A549 (cell line): ENCODE results near the gene POLR1C. TPM values are rescaled to one million over a fixed set of nuclear protein-coding genes. Genes with fewer than 3 reads are reported as not detected.

Source experiments
- ATAC-seq, 2 experiments: fragments of 200-7000 bp in 1 of 2; fragments of >200 bp in 1 of 2; cut with Nextera tagmentation in 1 of 2; cut with Tn5 transposase in 1 of 2; 3 replicates each; pipeline versions ENCODE4 v1.8.0 to v1.9.1; 2018 to 2020; ENCODE audit warnings: mild to moderate bottlenecking in 1 of 2, moderate library complexity in 1 of 2
- CTCF ChIA-PET: fragments of 300-600 bp; sonication (Branson Sonifier 250); formaldehyde crosslinking; extraction: SDS; loops from one replicate; lab custom pipeline; 2021; ENCODE audit warnings: antibody characterized with exemption, inconsistent platforms; lab: Yijun Ruan, JAX
- POLR2A ChIA-PET: fragments of 350-600 bp; formaldehyde crosslinking; extraction: SDS; loops from one replicate; lab custom pipeline; 2021; ENCODE audit warnings: antibody characterized with exemption, inconsistent platforms; lab: Yijun Ruan, JAX
- DNase-seq, 2 experiments: peaks; one replicate each; pipeline versions ENCODE4 v3.0.0 to v3.0.0-alpha.2; 2011 to 2016; ENCODE audit warnings: low read depth in 1 of 2, low spot score in 1 of 2
- FAIRE-seq: peaks from 2 replicates; lab custom pipeline; 2011; peaks lifted over from hg19 to GRCh38; lab: Jason Lieb, UNC
- H3K27ac ChIP-seq, 2 experiments: fragments of >200 bp; sonication (Bioruptor Twin); formaldehyde crosslinking; 3 replicates each; pipeline ENCODE4 v1.5.1; 2016 to 2017
- H3K4me1 ChIP-seq: fragments of >200 bp; sonication (Bioruptor Twin); formaldehyde crosslinking; 3 replicates; pipeline ENCODE4 v1.6.1; 2016
- H3K4me2 ChIP-seq: fragments of >200 bp; sonication (Bioruptor Twin); formaldehyde crosslinking; 3 replicates; pipeline ENCODE4 v1.6.1; 2016
- H3K4me3 ChIP-seq: fragments of >200 bp; sonication (Bioruptor Twin); formaldehyde crosslinking; 3 replicates; pipeline ENCODE4 v1.5.1; 2016
- H3K9me3 ChIP-seq: fragments of >200 bp; sonication (Bioruptor Twin); formaldehyde crosslinking; 3 replicates; pipeline ENCODE4 v1.6.1; 2016
- BHLHE40 ChIP-seq: IDR thresholded peaks from 2 replicates; pipeline ENCODE4 v1.6.1; 2012; ENCODE audit warnings: low read depth, low read length, inconsistent platforms
- CBX8 ChIP-seq: fragments of 200-600 bp; sonication (generic); IDR thresholded peaks from 2 replicates; pipeline ENCODE4 v1.6.1; 2016
- CHD2 ChIP-seq: fragments of 150-350 bp; IDR thresholded peaks from 2 replicates; pipeline ENCODE4 v1.6.1; 2014; ENCODE audit warnings: low read length; ENCODE audit not compliant: partially characterized antibody
- CHD4 ChIP-seq: fragments of 200-600 bp; sonication (generic); IDR thresholded peaks from 2 replicates; pipeline ENCODE4 v1.6.1; 2016; ENCODE audit warnings: antibody characterized with exemption, mild to moderate bottlenecking, borderline replicate concordance
- CTCF ChIP-seq: fragments of >200 bp; sonication (Bioruptor Twin); formaldehyde crosslinking; IDR thresholded peaks from 3 replicates; pipeline ENCODE4 v1.5.1; 2016
- EHMT2 ChIP-seq: fragments of 200-600 bp; sonication (generic); IDR thresholded peaks from 2 replicates; pipeline ENCODE4 v1.6.1; 2016; ENCODE audit warnings: antibody characterized with exemption, low read depth, mild to moderate bottlenecking, moderate library complexity
- FOSB ChIP-seq: fragments of 250-450 bp; sonication (Bioruptor Pico); IDR thresholded peaks from 2 replicates; pipeline ENCODE4 v1.5.0; 2020; ENCODE audit warnings: mild to moderate bottlenecking, moderate library complexity
- FOSL2 ChIP-seq, 2 experiments: fragments of 450-650 bp in 1 of 2; fragments of >200 bp in 1 of 2; sonication (Bioruptor Twin) in 1 of 2; formaldehyde crosslinking; IDR thresholded peaks; 2 replicates each; pipeline versions ENCODE4 v1.5.0 to v1.6.1; 2016 to 2020; ENCODE audit warnings: mild to moderate bottlenecking in 1 of 2, moderate library complexity in 1 of 2
- FOXS1 ChIP-seq: fragments of 250-450 bp; sonication (Bioruptor Pico); IDR thresholded peaks from 2 replicates; pipeline ENCODE4 v1.5.0; 2020; ENCODE audit warnings: mild to moderate bottlenecking, moderate library complexity
- HEYL ChIP-seq: fragments of 250-450 bp; sonication (Bioruptor Pico); IDR thresholded peaks from 2 replicates; pipeline ENCODE4 v1.8.0; 2021; ENCODE audit warnings: mild to moderate bottlenecking, moderate library complexity
- HOXB13 ChIP-seq: fragments of 250-450 bp; sonication (Bioruptor Pico); IDR thresholded peaks from 2 replicates; pipeline ENCODE4 v1.5.0; 2020; ENCODE audit warnings: low read depth, mild to moderate bottlenecking, moderate library complexity
- HOXB5 ChIP-seq: fragments of 250-450 bp; sonication (Bioruptor Pico); IDR thresholded peaks from 2 replicates; pipeline ENCODE4 v1.5.0; 2020; ENCODE audit warnings: mild to moderate bottlenecking, moderate library complexity
- JUNB ChIP-seq: fragments of >200 bp; sonication (Bioruptor Twin); formaldehyde crosslinking; IDR thresholded peaks from 2 replicates; pipeline ENCODE4 v1.6.1; 2016
- KDM1A ChIP-seq: fragments of 200-600 bp; sonication (generic); IDR thresholded peaks from 2 replicates; pipeline ENCODE4 v1.6.1; 2016; ENCODE audit warnings: low read depth, mild to moderate bottlenecking
- MYC ChIP-seq: IDR thresholded peaks from 2 replicates; pipeline ENCODE4 v1.6.1; 2012; ENCODE audit warnings: mild to moderate bottlenecking, inconsistent platforms, low read length, improper control_type of control experiment, borderline replicate concordance
- RNF2 ChIP-seq: fragments of 200-600 bp; sonication (generic); IDR thresholded peaks from 2 replicates; pipeline ENCODE4 v1.6.1; 2016; ENCODE audit warnings: low read depth, mild to moderate bottlenecking, antibody characterized with exemption, moderate library complexity, borderline replicate concordance
- TP53 ChIP-seq: fragments of 250-450 bp; sonication (Bioruptor Pico); IDR thresholded peaks from 2 replicates; pipeline ENCODE4 v1.5.0; 2021; ENCODE audit warnings: mild to moderate bottlenecking, moderate library complexity
- ZNF302 ChIP-seq: fragments of 250-450 bp; sonication (Bioruptor Pico); IDR thresholded peaks from 2 replicates; pipeline ENCODE4 v1.9.0; 2021; ENCODE audit warnings: inconsistent platforms, mild to moderate bottlenecking, moderate library complexity
- WGBS: methylation state at CpG from one replicate; pipeline ENCODE4 v1.1.6; 2017; ENCODE audit errors: missing lambda C conversion rate; 5-methylcytosine and 5-hydroxymethylcytosine counted together
- polyA plus RNA-seq, 4 experiments: library from polyadenylated mRNA; depleted of rRNA in 3 of 4; stranded (reverse); fragments of >200 nt; fragmentation: RNase III in 1 of 4; extraction: RNeasy Plus Mini Kit Qiagen cat#74134 plus additional on column Dnase treatment in 1 of 4; gene quantifications; 2 replicates in 3 of 4; 3 replicates in 1 of 4; pipeline ENCODE4 v1.2.3, GENCODE V29; 2011 to 2017
- TF ChIP-seq, protein P1 (sequence below): fragments of >200 bp; sonication (Bioruptor Twin); formaldehyde crosslinking; IDR thresholded peaks from 2 replicates; pipeline ENCODE4 v1.6.1; 2016

Gene POLR1C
- polyA plus RNA-seq, 2 of the 4 experiments (the other 2 are of a cell fraction): 48.5 to 63.1 TPM

GRCh38 chr6:43491750-43492661 is 24.9 kb upstream of the POLR1C start (continued):
- no peak for TF ChIP-seq TP53
- no peak for TF ChIP-seq RNF2
- no peak for TF ChIP-seq CTCF
- TF ChIP-seq HOXB13: no peak

GRCh38 chr6:43492673-43493072 is 24.2 kb upstream of the POLR1C start:
- TF ChIP-seq EHMT2 (no peak), MYC (no peak), KDM1A (no peak), CHD4 (no peak), HOXB5 (CRISPR knock-in tag) (no peak), FOXS1 (CRISPR knock-in tag) (no peak), FOSB (no peak), HOXB13 (no peak), ZNF302 (no peak), TP53 (no peak), HEYL (no peak), BHLHE40 (no peak), JUNB (no peak), FOSL2 (IDR thresholded peaks at IDR 0.05) (no peak), FOSL2 (CRISPR knock-in tag; IDR thresholded peaks at IDR 0.05) (no peak), CBX8 (no peak), CHD2 (no peak)
- TF ChIP-seq, protein P1, sequence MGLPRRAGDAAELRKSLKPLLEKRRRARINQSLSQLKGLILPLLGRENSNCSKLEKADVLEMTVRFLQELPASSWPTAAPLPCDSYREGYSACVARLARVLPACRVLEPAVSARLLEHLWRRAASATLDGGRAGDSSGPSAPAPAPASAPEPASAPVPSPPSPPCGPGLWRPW: no peak
- ChIA-PET CTCF (interaction anchor here (0.5 to 7.1 kb wide), 5 partner anchors 10 to 264 kb away, joined by 3 to 79 read pairs (median 6); partner anchors contain the start of genes DLK2, DNPH1 and LRRC73), POLR2A (interaction anchor here (2.1 kb wide), 1 partner anchor 24 kb away, joined by 4 read pairs; the partner anchor contains the start of genes POLR1C and YIPF3)
- no peak overlapping the region for H3K4me3 ChIP-seq
- no peak overlapping the region for H3K4me2 ChIP-seq
- no peak for FAIRE-seq
- peaks cover 16% of the 10 kb centered on the region for H3K4me1 ChIP-seq
- no peaks in the 10 kb centered on the region for H3K9me3 ChIP-seq
- no peak for ATAC-seq
- no peak for DNase-seq
- no peak overlapping the region for H3K27ac ChIP-seq
- 68% methylated on average over 3 of the region's 3 CpGs for WGBS

GRCh38 chr6:43493230-43493629 is 23.7 kb upstream of the POLR1C start:
- TF ChIP-seq ZNF302 (no peak), HOXB5 (CRISPR knock-in tag) (no peak), RNF2 (no peak)
- CTCF ChIA-PET: interaction anchor here (0.5 to 7.1 kb wide), 5 partner anchors 14 to 264 kb away, joined by 3 to 79 read pairs (median 4); partner anchors contain the start of genes DLK2, DNPH1 and LRRC73
- POLR2A ChIA-PET: interaction anchor here (2.1 kb wide), 1 partner anchor 23 kb away, joined by 4 read pairs; the partner anchor contains the start of genes POLR1C and YIPF3
- WGBS: 81% methylated on average over 2 of the region's 2 CpGs
- no peak overlapping the region for H3K4me3 ChIP-seq
- H3K4me2 ChIP-seq: no peak overlapping the region
- no peak overlapping the region for H3K27ac ChIP-seq
- H3K9me3 ChIP-seq: no peaks in the 10 kb centered on the region
- H3K4me1 ChIP-seq: peaks cover 16% of the 10 kb centered on the region
- no peak for ATAC-seq
- DNase-seq: no peak
- no peak for FAIRE-seq
